NCI-H2227 (cell line): ENCODE results near the gene TYW1B.
"Not testable (repeated sequence)": the region's sequence is repeated elsewhere in the genome, so short reads cannot be mapped to it uniquely, and the experiment has no call there.

ENCODE experiments used
- DNase-seq: peaks from one replicate; lab custom pipeline; 2025; ENCODE audit not compliant: unreplicated experiment; lab: John Stamatoyannopoulos, UW

TYW1B gene, protein sequence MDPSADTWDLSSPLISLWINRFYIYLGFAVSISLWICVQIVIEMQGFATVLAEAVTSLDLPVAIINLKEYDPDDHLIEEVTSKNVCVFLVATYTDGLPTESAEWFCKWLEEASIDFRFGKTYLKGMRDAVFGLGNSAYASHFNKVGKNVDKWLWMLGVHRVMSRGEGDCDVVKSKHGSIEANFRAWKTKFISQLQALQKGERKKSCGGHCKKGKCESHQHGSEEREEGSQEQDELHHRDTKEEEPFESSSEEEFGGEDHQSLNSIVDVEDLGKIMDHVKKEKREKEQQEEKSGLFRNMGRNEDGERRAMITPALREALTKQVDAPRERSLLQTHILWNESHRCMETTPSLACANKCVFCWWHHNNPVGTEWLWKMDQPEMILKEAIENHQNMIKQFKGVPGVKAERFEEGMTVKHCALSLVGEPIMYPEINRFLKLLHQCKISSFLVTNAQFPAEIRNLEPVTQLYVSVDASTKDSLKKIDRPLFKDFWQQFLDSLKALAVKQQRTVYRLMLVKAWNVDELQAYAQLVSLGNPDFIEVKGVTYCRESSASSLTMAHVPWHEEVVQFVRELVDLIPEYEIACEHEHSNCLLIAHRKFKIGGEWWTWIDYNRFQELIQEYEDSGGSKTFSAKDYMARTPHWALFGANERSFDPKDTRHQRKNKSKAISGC

DNA sequence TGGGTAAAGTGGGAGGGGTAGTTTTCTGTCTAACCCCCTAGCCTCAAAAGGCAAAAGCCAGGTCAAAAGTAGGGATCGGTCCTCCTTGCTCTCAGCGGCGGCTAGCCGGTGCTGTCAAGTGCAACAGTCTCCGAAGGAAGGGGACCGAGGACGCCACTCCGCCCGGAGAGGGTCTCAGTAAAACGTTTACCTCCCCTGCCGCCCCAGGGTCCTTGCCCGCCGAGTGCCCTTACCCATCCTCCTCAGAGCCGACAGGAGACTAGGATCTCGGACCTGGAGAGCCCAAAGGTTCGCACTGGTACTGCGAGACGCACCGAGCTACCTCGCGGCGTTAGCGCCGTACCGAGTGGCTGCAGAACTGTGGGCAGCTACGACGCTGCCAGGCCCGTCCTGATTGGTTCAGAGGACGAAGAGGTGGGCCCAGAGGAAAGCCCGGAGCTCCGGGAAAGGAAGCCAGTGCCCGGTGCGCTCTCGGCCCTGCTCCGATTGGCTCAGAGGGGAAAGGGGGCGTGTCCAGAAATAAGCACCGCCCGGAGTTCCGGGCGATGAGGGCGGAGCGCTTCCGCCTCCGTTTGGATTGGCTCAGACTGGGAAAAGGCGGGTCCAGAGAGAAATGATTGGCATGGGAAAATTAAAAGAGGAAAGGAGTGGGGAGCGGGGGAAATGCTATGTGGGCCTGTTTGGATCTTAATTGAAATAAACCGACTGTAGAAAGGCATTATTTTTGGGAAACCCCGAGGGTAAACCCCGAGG, at the start of gene TYW1B:
Gene TYW1B, minus strand, starts transcription at position 362 of the 753 bp plus-strand sequence. Its CDS starts 125 bp downstream, at position 237.
- DNase-seq, result peak; percentile 99

DNA sequence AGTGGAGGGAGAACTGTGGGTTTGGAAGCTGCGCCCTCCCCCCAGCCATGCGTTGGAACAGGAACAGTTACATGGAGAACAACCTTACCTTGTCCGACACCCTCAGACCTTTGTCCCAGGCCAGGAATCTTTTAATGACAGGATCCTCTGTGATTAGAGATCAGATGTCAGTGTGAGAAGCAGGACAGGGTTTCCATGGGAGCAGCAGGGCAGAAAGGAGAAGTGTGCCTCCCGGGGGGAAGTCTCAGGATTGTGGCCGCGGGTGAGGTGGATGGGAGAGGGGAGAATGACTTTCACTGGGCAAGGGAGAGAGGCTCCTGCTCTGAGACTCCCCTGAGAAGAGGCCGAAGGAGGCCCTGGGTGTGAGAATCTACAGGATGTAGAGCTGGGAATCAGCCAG, 39.6 kb upstream of the TYW1B start:
- not testable (repeated sequence) for DNase-seq

DNA sequence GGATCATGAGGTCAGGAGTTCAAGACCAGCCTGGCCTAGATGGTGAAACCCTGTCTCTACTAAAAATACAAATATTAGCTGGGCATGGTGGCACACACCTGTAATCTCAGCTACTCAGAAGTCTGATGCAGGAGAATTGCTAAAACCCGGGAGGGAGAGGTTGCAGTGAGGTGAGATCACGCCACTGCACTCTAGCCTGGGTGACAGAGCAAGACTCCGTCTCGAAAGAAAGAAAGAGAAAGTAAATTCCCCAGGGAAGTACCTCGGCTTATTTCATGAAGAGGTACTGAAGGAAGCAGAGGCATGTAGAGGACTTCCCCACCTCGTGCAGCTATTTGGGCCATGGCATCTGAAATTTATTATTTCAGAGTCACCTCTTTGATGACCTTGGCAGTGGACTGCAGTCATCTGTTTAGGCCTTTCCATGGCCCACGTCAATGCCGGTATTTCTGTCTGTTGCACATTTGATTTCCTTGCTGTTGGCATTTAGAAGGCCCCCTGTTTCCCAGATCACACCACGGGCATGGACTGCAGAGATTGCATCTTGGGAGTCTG, 30.9 kb upstream of the TYW1B start:
- not testable (repeated sequence) for DNase-seq

DNA sequence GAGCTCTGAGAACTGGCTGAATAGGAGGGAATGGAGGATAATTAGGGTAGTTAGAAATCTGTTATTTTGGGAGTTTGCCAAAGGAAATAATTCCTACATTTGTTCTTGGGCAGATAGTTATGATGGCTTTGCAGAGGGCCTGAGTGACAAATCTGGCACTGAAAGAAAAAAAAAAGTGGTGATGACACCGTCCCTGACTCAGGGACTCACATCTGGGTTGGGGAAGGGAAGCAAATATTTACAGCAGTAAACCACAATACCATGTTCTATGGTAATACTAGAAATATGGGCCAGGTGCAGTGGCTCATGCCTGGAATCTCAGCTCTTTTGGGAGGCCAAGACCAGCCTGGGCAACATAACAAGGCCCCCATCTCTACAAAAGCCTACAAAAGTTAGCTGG, 29.9 kb upstream of the TYW1B start:
- DNase-seq, result not testable (repeated sequence)

DNA sequence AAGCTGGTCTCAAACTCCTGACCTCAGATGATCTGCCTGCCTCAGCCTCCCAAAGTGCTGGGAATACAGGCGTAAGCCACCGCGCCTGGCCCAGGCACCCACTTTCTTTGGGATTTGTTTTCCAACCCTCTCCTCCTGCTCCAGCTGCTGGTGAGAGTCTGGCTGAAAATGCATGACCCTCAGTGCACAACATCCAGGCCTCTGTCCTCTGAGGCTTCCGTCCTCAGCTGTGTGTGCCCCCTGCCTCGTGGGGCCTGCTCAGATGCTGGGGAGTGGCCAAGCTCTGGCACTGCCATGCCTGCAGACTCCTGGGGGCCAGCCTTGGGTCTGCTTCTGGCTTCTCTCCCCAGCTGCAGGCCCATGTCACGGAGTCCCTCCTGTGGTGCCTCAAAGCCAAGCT, 27.3 kb upstream of the TYW1B start:
- DNase-seq, result not testable (repeated sequence)

DNA sequence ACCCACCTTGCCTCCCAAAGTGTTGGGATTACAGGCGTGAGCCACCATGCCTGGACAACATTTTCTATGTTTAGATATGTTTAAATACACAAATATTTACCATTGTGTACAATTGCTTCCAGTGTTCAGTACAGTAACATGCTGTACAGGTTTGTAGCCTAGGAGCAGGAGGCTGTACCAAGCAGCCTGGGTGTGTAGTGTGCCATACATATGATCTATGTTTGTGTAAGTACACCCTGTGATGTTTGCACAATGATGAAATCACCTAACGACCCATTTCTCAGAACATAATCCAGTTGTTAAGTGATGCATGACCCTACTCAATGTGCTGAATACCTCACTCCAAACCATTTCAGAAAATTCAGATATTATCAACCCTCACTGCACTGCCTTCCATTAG, 24.9 kb upstream of the TYW1B start:
- not testable (repeated sequence) for DNase-seq

DNA sequence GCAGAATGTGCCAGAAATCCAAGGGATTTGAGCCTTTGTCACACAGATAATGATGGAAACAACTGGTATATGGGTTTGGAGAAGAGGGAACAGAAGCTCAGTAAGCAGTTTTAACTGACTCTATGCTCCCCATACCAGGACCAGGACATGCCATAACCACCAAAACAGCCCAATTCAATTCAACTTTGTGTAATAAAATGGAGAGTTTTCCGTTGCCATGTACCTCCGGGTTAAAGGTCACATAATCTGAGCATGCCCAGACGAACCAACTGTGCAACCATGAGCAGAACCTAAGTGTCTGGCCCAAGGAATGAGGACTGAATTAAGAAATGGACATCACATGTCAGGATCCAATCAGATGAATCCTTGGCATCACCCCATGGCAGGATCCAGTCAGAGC, 22.7 kb upstream of the TYW1B start:
- DNase-seq, result not testable (repeated sequence)

DNA sequence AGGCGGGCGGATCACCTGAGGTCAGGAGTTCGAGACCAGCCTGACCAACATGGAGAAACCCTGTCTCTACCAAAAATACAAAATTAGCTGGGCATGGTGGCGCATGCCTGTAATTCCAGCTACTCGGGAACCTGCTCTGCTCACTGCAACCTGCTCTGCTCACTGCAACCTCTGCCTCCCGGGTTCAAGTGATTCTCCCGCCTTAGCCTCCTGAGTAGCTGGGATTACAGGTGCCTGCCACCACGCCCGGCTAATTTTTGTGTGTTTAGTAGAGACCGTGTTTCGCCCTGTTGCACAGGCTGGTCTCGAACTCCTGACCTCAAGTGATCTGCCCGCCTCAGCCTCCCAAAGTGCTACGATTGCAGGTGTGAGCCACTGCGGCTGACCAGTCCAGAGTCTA, 16.1 kb upstream of the TYW1B start:
- not testable (repeated sequence) for DNase-seq

DNA sequence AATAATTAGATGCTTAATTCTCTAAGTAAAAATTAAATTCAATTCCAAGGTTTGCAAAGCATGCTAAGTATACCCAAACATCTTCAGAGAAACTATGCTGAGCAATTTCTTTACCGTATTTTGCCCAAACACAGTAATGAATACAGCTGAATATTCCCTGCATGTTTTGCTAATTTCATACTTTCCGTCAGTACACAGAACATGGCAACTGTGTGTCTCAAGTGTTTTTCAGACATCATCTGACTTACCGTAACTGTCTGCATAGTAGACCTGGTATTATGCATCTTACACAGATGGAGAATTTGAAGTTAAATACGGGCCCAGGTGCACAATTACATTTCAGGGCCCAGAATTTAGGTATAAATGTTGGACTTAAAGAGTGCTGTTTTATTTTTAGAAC, 15.2 kb upstream of the TYW1B start:
- not testable (repeated sequence) for DNase-seq

DNA sequence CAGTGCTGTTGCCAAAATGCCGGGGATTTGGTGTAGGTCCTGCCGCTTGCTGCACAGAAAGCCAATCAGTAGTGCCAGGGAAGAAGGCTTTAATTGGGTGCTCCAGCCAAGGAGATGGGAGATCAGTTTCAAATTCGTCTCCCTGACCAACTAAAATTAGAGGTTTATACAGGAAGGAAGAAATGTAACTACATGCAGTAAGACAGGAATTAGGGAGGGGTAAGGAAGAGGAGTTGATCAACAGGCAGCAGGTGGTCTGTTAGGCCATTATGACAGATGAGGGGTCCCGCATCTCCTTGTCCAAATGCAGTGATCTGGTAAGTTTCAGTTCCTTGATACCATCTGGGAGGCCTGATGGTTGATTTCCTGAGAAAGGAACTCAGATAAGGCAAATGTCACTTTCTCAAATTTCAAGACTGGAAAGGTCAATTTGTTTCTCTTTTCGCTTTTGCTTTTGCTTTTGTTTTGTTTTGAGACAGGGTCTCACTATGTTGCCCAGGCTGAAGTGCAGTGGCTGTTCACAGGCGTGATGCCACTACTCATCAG, 13.0 kb upstream of the TYW1B start:
- DNase-seq, result not testable (repeated sequence)

DNA sequence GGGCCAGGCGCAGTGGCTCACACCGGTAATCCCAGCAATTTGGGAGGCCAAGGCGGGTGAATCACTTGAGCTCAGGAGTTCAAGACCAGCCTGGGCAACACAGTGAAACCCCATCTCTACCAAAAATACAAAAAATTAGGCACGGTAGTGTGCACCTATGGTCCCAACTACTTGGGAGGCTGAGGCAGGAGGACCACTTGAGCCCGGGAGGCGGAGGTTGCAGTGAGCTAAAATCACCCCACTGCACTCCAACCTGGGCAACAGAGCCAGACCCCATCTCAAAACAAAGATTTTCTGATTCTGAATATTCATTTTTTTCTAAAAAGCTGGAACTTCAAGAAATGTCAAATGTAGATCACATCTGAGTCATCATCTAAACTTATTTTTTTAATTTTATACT, 10.3 kb upstream of the TYW1B start:
- DNase-seq, result not testable (repeated sequence)

DNA sequence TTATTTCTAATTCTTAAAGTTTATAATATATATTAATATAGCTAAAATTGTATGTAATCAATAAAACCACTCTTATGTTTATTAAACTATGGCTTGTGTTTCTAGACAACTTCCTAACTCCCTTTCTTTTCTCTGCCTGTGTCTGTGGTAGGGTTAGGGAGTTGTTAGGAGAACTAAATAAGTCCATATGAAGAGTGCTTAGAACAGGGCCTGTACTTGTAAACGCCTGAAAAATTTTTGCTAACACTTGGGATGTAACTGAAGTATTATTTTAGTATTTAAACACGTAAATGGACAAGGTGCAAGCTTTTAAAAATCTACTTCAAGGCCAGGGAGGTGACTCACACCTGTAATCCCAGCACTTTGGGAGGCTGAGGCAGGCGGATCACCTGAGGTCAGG, 9.3 kb upstream of the TYW1B start:
- DNase-seq, result not testable (repeated sequence)

DNA sequence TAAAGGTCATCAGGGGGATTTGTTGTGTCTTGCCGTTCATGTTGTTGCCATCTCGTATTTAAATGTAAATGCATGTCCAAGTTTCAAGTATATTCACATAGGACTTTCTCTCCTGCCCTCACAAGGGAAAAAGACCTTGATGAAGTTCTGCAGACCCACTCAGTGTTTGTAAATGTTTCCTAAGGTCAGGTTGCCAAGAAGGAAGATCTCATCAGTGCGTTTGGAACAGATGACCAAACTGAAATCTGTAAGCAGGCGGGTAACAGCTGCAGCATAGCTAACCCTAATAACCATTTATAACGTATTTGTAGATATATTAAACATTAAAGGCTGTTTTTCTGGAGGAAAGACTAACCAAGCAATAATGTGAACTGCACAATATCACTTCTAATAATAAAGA, 2.6 kb upstream of the TYW1B start:
- not testable (repeated sequence) for DNase-seq

DNA sequence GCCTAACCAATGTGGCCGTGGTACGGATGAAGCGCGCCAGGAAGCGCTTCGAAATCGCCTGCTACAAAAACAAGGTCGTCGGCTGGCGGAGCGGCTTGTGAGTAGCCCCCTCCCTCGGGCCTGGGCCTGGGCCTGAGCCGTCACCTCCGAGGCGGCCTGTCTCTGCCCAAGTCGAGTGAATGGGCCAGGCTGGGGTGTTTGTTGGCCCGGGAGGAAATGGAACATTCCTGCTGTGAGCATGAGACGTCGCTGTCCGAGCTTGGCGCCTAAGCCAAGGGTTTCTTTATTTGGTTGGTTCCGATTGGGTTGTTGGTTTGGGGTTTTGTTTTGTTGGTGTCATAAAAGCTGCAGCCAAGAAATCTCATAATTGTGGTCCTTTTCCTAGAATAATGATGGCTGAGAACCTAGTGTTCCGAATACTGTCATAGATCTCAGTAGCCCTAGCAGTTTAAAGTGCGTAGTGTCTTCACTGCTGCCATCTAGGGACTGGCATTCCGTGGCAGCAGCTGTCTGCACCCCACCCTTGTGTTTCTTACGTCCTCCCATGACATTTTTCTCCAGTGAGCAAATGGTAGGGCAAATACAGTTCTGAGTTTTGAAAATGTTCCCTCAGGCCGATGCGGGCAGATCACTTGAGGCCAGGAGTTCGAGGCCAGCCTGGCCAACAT, 1.8 kb upstream of the TYW1B start:
- DNase-seq, result peak; percentile 47

DNA sequence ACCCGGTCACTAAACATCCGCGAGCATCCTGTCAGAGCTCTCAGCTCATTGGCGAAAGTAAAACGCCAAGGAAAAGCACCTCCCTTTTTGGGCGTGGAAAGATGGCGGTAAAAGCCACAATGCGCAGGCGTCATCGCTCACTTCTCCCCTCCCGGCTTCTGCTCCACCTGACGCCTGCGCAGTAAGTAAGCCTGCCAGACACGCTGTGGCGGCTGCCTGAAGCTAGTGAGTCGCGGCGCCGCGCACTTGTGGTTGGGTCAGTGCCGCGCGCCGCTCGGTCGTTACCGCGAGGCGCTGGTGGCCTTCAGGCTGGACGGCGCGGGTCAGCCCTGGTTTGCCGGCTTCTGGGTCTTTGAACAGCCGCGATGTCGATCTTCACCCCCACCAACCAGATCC, 1.3 kb upstream of the TYW1B start:
- DNase-seq, result peak; percentile 99

DNA sequence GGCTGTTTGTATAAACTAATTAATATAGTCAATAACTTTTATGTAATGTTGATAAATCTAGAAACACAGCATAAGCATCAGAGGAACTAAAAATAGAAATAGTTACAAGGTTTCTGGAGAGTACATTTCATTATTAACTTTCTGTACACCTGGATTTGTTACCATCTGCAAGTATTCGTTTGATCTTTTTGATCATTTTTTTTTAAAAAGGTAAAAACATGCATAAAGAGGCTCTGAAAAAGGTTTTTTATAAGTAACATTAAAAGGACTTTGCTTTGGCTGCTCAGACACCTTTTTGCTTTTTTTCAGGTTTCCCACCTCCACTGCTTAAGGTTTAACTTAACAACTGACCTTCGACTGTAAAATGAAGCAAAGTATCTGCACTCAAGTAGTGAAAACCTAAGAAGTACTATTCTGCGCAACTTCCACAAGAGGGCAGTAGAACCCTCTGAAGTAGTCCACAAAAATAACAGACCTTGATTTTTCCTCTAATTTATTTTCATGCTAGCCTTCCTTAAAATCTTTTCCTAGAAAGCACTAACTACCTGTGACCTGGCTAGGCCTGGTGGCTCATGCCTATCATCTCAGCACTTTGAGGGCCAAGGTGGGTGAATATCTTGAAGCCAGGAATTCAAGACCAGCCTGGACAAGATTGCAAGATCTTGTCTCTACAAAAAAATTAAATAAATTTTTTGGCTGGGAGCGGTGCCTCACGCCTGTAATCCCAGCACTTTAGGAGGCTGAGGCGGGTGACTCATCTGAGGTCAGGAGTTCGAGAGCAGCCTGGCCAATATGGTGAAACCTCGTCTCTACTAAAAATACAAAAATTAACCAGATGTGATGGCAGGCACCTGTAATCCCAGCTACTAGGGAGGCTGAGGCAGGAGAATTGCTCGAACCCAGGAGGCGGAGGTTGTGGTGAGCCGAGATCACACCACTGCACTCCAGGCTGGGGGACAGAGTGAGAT, 4.0 kb downstream of the TYW1B start:
- peak; percentile 15 for DNase-seq

DNA sequence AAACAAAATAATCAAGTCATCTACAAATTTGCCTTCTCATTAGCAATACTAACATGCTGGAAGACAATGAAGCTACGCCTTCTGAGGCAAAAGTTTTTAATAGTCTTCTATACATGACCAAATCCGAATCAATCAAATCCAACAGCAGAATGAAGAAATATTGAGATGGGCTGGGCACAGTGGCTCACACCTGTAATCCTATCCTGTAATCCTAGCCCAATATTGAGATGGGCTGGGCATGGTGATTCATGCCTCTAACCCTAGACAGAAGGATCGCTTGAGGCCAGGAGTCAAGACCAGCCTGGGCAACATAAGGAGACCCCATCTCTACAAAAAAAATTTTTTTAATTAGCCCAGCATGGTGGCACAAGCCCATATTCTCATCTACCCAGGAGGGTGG, 5.5 kb downstream of the TYW1B start:
- DNase-seq, result not testable (repeated sequence)

DNA sequence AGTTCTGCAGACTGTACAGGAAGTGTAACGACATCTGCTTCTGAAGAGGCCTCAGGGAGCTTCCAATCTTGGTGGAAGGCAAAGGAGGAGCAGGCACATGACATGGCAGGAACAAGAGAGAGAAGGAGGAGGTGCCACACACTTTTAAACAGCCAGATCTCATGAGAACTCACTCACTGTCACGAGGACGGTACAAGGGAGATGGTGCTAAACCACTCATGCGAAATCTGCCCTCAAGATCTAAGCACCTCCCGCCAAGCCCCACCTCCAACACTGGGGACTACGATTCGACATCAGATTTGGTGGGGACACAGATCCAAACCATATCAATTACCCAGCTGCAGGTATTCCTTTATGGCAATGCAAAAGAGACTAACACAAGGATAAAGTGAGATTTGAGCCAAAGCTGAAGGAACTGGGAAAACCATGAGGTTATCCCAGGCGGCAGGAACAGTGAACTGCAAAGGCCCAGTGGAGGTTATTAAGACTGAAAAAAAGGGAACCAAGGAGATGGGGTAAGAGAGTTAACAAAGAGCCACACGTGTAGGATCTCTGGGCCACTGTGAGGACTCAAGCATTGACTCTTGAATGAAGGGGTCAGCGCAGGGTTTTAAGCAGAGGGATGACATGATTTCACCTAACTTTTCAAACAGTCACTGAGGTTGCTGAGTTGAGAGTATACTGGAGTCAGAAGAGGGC, 9.2 kb downstream of the TYW1B start:
- DNase-seq, result not testable (repeated sequence)

DNA sequence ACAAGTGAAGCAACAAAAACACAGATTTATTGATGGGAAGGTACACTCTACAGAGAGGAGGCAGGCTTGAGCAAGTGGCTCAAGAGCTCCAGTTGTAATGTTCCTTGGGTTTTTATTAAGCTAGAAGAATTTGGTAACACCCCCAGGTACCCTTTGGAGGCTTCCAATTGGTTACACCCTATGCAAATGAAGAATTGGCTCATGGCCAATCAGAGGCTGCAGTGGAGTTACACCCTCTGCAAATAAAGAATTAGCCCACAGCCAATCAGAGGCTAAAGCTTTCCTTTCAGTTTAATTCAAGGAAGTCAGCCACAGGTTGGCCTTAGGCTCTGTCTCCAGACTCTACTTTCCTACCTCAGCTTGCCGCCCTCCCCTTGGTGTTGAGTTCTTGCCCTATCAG, 10.3 kb downstream of the TYW1B start:
- not testable (repeated sequence) for DNase-seq
